Measurements from ENCODE around the gene PHPT1. TPM values are rescaled to one million over a fixed set of nuclear protein-coding genes. Genes with fewer than 3 reads are reported as not detected.
A peak's percentile ranks its signal among the peaks of the same experiment; 100 is the strongest.
"Not testable (repeated sequence)": the region's sequence is repeated elsewhere in the genome, so short reads cannot be mapped to it uniquely, and the experiment has no call there.

Gene PHPT1
- polyA plus RNA-seq, 4 donors = 79.2 to 145 (median 81.4) TPM

GRCh38 chr9:136881691-136882108, 32.5 kb downstream of the PHPT1 start:
- no peak for DNase-seq (ENCODE audit: low read depth in 4 of 4, low spot score in 3 of 4)

- DNase-seq (ENCODE audit: low read depth in 4 of 4, low spot score in 3 of 4) = no peak
Measured at GRCh38 chr9:136882109-136882946, 33.1 kb downstream of the PHPT1 start.

- DNase-seq (ENCODE audit: low read depth in 4 of 4, low spot score in 3 of 4) = not testable (repeated sequence)
Measured at GRCh38 chr9:136882947-136883283, 33.7 kb downstream of the PHPT1 start.

GRCh38 chr9:136883670-136884069, 34.5 kb downstream of the PHPT1 start:
- not testable (repeated sequence) for DNase-seq (ENCODE audit: low read depth in 4 of 4, low spot score in 3 of 4)

GRCh38 chr9:136885950-136886578, 36.9 kb downstream of the PHPT1 start, which contains the start of gene TRAF2:
TSS of gene TRAF2 (plus strand) at chr9:136886516. CDS start at chr9:136898741, 12,225 bp downstream.
- DNase-seq (ENCODE audit: low read depth in 4 of 4, low spot score in 3 of 4) = peak; percentile 95 to 97 (median 96)

GRCh38 chr9:136886610-136887597, 37.7 kb downstream of the PHPT1 start:
- DNase-seq (ENCODE audit: low read depth in 4 of 4, low spot score in 3 of 4) = no peak

GRCh38 chr9:136888454-136888853, 39.2 kb downstream of the PHPT1 start:
- DNase-seq (ENCODE audit: low read depth in 4 of 4, low spot score in 3 of 4) = no peak

GRCh38 chr9:136889858-136890257, 40.6 kb downstream of the PHPT1 start:
- no peak for DNase-seq (ENCODE audit: low read depth in 4 of 4, low spot score in 3 of 4)

- no peak for DNase-seq (ENCODE audit: low read depth in 4 of 4, low spot score in 3 of 4)
Measured at GRCh38 chr9:136890661-136891060, 41.5 kb downstream of the PHPT1 start.

GRCh38 chr9:136896027-136896426, 46.8 kb downstream of the PHPT1 start:
- no peak for DNase-seq (ENCODE audit: low read depth in 4 of 4, low spot score in 3 of 4)

GRCh38 chr9:136898483-136899100, 49.4 kb downstream of the PHPT1 start:
- no peak for DNase-seq (ENCODE audit: low read depth in 4 of 4, low spot score in 3 of 4)

GRCh38 chr9:136899196-136899595, 50.0 kb downstream of the PHPT1 start:
- no peak for DNase-seq (ENCODE audit: low read depth in 4 of 4, low spot score in 3 of 4)

GRCh38 chr9:136900556-136900955, 51.3 kb downstream of the PHPT1 start:
- DNase-seq (ENCODE audit: low read depth in 4 of 4, low spot score in 3 of 4) = no peak

Other genes with a start within 250 kb of the PHPT1 start
- gene EGFL7, start 186.5 kb upstream of the PHPT1 start, polyA plus RNA-seq (ENCODE audit: insufficient read length in 4 of 4) = 10 to 100 TPM; 52.6 to 97.9 (median 59.2) TPM
- 10 to 100 TPM; 42.2 to 61.6 (median 43.2) TPM for gene AGPAT2, start 162.0 kb upstream of the PHPT1 start, polyA plus RNA-seq (ENCODE audit: insufficient read length in 4 of 4)
- 10 to 100 TPM; 31.0 to 47.3 (median 34.3) TPM for gene DIPK1B, start 136.8 kb upstream of the PHPT1 start, polyA plus RNA-seq (ENCODE audit: insufficient read length in 4 of 4)
- 1 to 10 TPM in 3 of 4 donors, under 1 TPM in 1; 0.56 to 1.5 (median 1.2) TPM for gene LCN10, start 106.5 kb upstream of the PHPT1 start, polyA plus RNA-seq (ENCODE audit: insufficient read length in 4 of 4)
- gene LCN6, start 100.9 kb upstream of the PHPT1 start, polyA plus RNA-seq (ENCODE audit: insufficient read length in 4 of 4) = under 1 TPM in 1 of 4 donors, not detected in 3; 0.34 TPM
- gene LCN8, start 91.2 kb upstream of the PHPT1 start, polyA plus RNA-seq (ENCODE audit: insufficient read length in 4 of 4) = under 1 TPM; 0.17 to 0.30 (median 0.25) TPM
- gene LCN15, start 84.9 kb upstream of the PHPT1 start, polyA plus RNA-seq (ENCODE audit: insufficient read length in 4 of 4) = under 1 TPM in 2 of 4 donors, not detected in 2; 0.06 to 0.08 TPM
- gene TMEM141, start 58.1 kb upstream of the PHPT1 start, polyA plus RNA-seq (ENCODE audit: insufficient read length in 4 of 4) = 10 to 100 TPM; 69.6 to 89.4 (median 73.2) TPM
- gene CCDC183, start 53.1 kb upstream of the PHPT1 start, polyA plus RNA-seq (ENCODE audit: insufficient read length in 4 of 4) = 1 to 10 TPM; 4.8 to 6.2 (median 5.2) TPM
- gene RABL6, start 41.5 kb upstream of the PHPT1 start, polyA plus RNA-seq (ENCODE audit: insufficient read length in 4 of 4) = 10 to 100 TPM; 56.6 to 76.5 (median 64.3) TPM
- gene AJM1, start 6.9 kb upstream of the PHPT1 start, polyA plus RNA-seq (ENCODE audit: insufficient read length in 4 of 4) = 1 to 10 TPM in 2 of 4 donors, under 1 TPM in 2; 0.67 to 1.7 (median 0.96) TPM
- 10 to 100 TPM in 1 of 4 donors, 1 to 10 TPM in 3; 6.0 to 10.6 (median 6.9) TPM for gene MAMDC4, start 2.9 kb downstream of the PHPT1 start, polyA plus RNA-seq (ENCODE audit: insufficient read length in 4 of 4)
- gene EDF1, start 16.9 kb downstream of the PHPT1 start, polyA plus RNA-seq (ENCODE audit: insufficient read length in 4 of 4) = 100 to 1,000 TPM; 317 to 400 (median 357) TPM
- 10 to 100 TPM; 11.3 to 16.8 (median 12.4) TPM for gene TRAF2, start 37.1 kb downstream of the PHPT1 start, polyA plus RNA-seq (ENCODE audit: insufficient read length in 4 of 4)
- gene FBXW5, start 95.3 kb downstream of the PHPT1 start, polyA plus RNA-seq (ENCODE audit: insufficient read length in 4 of 4) = 10 to 100 TPM; 38.7 to 67.9 (median 43.5) TPM
- gene C8G, start 95.8 kb downstream of the PHPT1 start, polyA plus RNA-seq (ENCODE audit: insufficient read length in 4 of 4) = 1 to 10 TPM in 2 of 4 donors, under 1 TPM in 2; 0.36 to 1.1 (median 0.90) TPM
- gene LCN12, start 102.9 kb downstream of the PHPT1 start, polyA plus RNA-seq (ENCODE audit: insufficient read length in 4 of 4) = 10 to 100 TPM; 21.8 to 36.8 (median 29.4) TPM
- 100 to 1,000 TPM in 1 of 4 donors, 10 to 100 TPM in 3; 27.8 to 104 (median 33.5) TPM for gene PTGDS, start 128.1 kb downstream of the PHPT1 start, polyA plus RNA-seq (ENCODE audit: insufficient read length in 4 of 4)
- gene LCNL1, start 133.6 kb downstream of the PHPT1 start, polyA plus RNA-seq (ENCODE audit: insufficient read length in 4 of 4) = under 1 TPM; 0.08 to 0.35 (median 0.19) TPM
- gene PAXX, start 143.0 kb downstream of the PHPT1 start, polyA plus RNA-seq (ENCODE audit: insufficient read length in 4 of 4) = 10 to 100 TPM; 26.9 to 46.1 (median 31.5) TPM
- gene CLIC3, start 147.2 kb downstream of the PHPT1 start, polyA plus RNA-seq (ENCODE audit: insufficient read length in 4 of 4) = 1 to 10 TPM in 1 of 4 donors, under 1 TPM in 3; 0.28 to 1.2 (median 0.50) TPM
- gene ABCA2, start 178.8 kb downstream of the PHPT1 start, polyA plus RNA-seq (ENCODE audit: insufficient read length in 4 of 4) = 10 to 100 TPM; 33.3 to 57.9 (median 40.2) TPM
- gene FUT7, start 182.7 kb downstream of the PHPT1 start, polyA plus RNA-seq (ENCODE audit: insufficient read length in 4 of 4) = under 1 TPM in 2 of 4 donors, not detected in 2; 0.04 to 0.11 TPM
- 10 to 100 TPM; 22.8 to 47.1 (median 26.5) TPM for gene NPDC1, start 196.8 kb downstream of the PHPT1 start, polyA plus RNA-seq (ENCODE audit: insufficient read length in 4 of 4)
- 1 to 10 TPM; 3.4 to 7.4 (median 4.2) TPM for gene ENTPD2, start 204.7 kb downstream of the PHPT1 start, polyA plus RNA-seq (ENCODE audit: insufficient read length in 4 of 4)
- gene SAPCD2, start 221.1 kb downstream of the PHPT1 start, polyA plus RNA-seq (ENCODE audit: insufficient read length in 4 of 4) = 1 to 10 TPM; 5.4 to 9.5 (median 6.0) TPM
- 1 to 10 TPM; 4.6 to 6.6 (median 5.6) TPM for gene UAP1L1, start 228.1 kb downstream of the PHPT1 start, polyA plus RNA-seq (ENCODE audit: insufficient read length in 4 of 4)
- 10 to 100 TPM; 46.4 to 62.2 (median 53.4) TPM for gene MAN1B1, start 237.6 kb downstream of the PHPT1 start, polyA plus RNA-seq (ENCODE audit: insufficient read length in 4 of 4)

Measured in right renal pelvis (tissue), 4 donors.